ENCODE results near the gene PRPF31. TPM values are rescaled to one million over a fixed set of nuclear protein-coding genes. Genes with fewer than 3 reads are reported as not detected.

The PRPF31 gene
- total and polyA plus RNA-seq, 9 of the 15 experiments (the other 6 are each of a cell fraction or from before 2014, with no cell fraction given) = 5.8 to 92.2 (median 69.2) TPM

DNA sequence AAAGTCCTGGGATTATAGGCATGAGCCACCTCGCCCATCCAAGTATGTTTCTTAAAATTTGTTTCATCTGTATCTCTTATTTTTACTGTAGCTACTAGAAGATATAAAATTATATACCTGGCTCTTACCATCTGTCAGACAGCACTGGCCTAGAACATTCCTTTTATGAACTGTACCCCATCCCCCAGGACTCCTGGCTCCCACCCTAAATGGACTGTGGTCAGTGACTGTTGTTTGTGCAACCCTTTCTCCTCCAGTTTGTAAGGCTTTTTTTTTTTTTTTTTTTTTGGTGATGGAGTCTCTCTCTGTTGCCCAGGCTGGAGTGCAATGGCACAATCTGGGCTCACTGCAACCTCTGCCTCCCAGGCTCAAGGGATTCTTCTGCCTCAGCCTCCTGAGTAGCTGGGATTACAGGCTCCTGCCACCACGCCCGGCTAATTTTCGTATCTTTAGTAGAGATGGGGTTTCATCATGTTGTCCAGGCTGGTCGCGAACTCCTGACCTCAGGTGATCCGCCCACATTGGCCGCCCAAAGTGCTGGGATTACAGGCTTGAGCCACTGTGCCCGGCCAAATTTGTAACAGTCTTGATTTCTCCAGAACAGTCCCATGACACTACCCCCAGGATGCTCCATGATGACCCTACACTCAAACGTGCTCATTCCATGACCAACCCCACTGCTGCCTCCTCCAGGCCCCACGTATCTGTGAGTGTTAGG, 10.4 kb upstream of the PRPF31 start (continued):
- TF ChIP-seq, protein P1, sequence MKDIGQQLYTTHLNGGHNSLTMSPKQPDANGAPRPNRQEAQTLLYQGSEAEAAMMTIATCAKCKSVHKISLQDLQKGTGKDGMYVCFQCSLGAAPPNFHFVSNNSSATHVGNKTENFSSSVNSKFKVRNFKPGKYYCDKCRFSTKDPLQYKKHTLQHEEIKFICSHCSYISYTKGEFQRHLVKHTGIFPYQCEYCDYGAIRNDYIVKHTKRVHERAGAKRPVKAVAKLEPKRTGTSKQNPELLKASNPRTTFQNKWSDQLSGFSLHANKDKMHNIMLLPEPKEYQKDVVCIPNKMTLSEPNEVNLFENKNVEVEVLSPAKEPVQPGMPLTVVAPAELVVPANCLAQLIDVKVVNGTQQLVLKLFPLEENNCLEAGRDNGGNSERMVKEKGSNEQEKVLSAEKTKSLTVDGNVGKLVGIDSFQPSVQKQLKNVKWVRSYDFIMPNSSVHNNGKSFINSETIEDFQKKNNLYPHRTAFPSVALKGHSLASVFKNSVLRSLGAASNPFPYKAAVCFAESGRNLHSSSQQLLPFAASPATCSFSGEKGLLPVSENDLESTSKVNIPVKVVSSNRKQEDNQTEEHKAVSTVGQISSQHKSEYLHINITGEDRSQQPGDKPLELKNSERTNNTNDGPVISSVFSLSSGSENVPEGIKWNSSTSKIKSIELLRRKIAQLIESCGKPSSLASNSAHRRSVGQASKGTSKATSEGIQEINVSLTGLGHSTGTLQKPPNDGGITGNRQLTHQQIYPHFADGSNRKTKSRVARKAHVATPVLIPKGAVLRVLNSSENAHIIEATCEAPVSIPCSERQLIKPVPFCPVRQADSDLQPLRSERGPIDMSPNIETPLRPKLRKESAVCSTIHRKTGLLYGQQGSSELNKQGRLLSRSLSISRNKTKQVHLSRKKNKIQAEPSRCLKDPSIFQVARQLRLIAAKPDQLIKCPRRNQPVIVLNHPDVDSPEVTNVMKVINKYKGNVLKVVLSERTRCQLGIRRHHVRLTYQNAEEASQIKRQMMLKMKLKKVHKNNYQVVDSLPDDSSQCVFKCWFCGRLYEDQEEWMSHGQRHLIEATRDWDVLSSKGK (CRISPR knock-in tag; IDR thresholded peaks at IDR 0.05) = no peak
- TF ChIP-seq POLR2A (conservative IDR thresholded peaks at IDR 0.05) = no peak
- TF ChIP-seq, protein P2, sequence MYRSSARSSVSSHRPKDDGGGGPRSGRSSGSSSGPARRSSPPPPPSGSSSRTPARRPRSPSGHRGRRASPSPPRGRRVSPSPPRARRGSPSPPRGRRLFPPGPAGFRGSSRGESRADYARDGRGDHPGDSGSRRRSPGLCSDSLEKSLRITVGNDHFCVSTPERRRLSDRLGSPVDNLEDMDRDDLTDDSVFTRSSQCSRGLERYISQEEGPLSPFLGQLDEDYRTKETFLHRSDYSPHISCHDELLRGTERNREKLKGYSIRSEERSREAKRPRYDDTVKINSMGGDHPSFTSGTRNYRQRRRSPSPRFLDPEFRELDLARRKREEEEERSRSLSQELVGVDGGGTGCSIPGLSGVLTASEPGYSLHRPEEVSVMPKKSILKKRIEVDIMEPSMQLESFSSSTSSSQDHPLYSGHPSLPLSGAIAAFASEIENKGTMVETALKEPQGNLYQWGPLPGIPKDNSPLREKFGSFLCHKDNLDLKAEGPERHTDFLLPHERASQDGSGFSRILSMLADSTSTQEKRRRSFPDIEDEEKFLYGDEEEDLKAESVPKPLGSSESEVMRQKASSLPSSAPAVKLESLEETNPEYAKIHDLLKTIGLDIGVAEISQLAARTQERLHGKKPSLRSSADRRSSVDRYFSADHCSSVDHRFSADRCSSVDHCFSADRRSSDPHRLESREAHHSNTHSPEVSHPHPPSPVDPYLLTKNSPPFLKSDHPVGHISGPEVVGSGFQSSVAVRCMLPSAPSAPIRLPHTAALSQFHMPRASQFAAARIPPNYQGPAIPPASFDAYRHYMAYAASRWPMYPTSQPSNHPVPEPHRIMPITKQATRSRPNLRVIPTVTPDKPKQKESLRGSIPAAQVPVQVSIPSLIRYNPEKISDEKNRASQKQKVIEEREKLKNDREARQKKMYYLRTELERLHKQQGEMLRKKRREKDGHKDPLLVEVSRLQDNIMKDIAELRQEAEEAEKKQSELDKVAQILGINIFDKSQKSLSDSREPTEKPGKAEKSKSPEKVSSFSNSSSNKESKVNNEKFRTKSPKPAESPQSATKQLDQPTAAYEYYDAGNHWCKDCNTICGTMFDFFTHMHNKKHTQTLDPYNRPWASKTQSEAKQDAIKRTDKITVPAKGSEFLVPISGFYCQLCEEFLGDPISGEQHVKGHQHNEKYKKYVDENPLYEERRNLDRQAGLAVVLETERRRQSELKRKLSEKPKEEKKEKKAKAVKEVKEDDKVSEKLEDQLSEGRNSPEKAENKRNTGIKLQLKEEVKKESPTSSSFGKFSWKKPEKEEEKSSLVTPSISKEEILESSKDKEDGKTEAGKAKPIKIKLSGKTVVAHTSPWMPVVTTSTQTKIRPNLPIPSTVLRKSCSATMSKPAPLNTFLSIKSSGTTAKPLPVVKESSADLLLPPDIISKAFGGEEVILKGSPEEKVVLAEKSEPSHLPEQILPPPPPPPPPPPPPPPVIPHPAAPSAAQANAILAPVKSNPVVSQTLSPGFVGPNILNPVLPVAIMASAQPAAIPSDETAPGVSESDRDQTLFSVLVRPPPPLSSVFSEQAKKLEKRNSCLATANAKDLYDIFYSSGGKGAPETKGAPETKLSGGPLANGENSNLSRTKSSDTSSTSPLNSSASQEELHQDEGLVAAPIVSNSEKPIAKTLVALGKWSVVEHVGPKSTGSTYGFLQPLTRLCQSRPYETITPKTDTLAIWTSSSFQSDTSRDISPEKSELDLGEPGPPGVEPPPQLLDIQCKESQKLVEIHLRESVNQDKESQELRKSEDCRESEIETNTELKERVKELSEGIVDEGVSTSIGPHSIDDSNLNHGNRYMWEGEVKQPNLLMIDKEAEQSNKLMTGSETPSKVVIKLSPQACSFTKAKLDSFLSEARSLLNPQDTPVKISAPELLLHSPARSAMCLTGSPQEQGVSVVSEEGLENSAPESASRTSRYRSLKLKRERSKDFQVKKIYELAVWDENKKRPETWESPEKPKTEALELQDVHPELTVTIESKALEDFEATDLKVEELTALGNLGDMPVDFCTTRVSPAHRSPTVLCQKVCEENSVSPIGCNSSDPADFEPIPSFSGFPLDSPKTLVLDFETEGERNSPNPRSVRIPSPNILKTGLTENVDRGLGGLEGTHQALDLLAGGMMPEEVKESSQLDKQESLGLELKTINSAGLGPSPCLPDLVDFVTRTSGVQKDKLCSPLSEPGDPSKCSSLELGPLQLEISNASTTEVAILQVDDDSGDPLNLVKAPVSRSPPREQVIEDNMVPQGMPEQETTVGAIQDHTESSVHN (IDR thresholded peaks at IDR 0.05; ENCODE audit: borderline replicate concordance in 1 of 2, low read depth in 1 of 2) = no peak
- TF ChIP-seq FOXA1 (IDR thresholded peaks at IDR 0.05; ENCODE audit: borderline replicate concordance) = no peak
